LNCAP (cell line): ENCODE results near the gene PCCA.

Experiments used
- TF ChIP-seq, protein P1 (sequence below): fragments of 450-650 bp; IDR thresholded peaks from 2 replicates; pipeline ENCODE4 v1.5.1; 2017; ENCODE audit warnings: mild to moderate bottlenecking

Gene PCCA

DNA sequence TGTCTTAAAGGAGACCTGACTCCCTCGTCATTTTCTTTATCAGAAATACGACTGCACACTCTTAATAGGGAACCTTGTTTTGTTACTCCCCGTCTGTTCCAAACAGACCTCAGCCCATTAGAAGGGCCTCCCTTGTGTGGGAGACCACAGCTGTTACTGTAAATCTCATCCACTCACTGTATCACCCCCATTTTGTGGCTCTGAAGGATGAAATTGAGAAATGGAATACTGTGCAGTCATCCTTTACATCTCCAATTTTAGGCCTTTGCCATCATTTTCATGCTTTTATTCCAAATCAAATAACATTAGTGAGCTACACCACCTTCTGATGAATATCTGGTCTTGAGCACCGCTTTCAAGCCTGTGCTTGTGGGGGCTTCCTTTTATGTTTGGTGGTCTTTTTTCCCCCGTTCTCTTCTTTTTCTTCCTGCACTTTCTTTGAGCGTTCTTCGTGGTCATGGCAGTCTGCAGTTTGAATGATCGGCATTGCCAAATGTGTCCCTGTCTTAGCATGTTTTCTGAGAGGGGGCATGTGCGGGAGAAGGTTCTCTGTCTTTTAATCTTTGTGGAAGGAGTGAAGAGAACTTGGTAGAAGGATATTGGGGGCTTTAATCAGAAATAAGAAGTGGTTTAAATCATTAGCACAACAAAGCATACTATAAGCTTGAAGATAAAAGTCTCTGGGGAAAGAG is 433.9 kb downstream of the PCCA start:
- TF ChIP-seq, protein P1, sequence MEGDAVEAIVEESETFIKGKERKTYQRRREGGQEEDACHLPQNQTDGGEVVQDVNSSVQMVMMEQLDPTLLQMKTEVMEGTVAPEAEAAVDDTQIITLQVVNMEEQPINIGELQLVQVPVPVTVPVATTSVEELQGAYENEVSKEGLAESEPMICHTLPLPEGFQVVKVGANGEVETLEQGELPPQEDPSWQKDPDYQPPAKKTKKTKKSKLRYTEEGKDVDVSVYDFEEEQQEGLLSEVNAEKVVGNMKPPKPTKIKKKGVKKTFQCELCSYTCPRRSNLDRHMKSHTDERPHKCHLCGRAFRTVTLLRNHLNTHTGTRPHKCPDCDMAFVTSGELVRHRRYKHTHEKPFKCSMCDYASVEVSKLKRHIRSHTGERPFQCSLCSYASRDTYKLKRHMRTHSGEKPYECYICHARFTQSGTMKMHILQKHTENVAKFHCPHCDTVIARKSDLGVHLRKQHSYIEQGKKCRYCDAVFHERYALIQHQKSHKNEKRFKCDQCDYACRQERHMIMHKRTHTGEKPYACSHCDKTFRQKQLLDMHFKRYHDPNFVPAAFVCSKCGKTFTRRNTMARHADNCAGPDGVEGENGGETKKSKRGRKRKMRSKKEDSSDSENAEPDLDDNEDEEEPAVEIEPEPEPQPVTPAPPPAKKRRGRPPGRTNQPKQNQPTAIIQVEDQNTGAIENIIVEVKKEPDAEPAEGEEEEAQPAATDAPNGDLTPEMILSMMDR = no peak

DNA sequence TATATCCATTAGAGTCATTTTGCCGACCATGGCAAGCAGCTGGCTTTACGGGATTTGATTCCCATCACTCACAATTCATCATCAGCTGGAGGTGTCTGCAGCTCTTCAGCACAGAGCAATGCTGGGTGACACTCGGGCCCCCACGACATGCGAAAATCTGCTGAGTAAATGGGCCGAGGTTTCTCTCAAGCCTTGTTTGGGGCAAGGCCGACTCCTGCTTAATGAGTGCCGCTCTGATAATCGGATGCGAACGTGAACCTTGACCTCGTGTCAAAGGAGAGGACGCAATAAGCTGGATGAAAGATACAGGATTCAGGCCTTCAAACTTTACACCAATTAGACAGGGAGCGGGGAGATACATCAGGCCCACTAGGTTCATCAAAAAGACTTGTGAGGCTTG is 434.5 kb downstream of the PCCA start:
- TF ChIP-seq, protein P1 = no peak

DNA sequence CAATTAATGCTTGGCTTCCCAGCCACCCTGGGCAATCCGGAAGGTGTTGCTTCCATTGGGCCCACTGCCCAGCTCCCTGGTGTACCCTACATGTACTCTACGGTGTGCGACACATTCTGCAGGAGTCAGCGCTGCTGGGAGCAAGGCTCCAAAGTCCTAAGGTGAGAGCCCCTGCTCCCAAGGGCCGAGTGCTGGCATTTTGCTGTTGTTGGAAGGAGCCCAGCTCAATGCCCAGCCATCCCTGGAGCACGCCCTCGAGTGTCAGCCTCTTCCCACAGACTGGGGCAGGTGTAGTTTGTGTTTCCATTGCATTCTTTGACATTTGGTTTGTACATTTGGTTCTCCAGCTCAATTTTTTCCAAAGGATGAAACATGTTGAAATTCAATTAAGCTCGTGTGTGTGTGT is 435.1 kb downstream of the PCCA start:
- TF ChIP-seq, protein P1 = no peak

DNA sequence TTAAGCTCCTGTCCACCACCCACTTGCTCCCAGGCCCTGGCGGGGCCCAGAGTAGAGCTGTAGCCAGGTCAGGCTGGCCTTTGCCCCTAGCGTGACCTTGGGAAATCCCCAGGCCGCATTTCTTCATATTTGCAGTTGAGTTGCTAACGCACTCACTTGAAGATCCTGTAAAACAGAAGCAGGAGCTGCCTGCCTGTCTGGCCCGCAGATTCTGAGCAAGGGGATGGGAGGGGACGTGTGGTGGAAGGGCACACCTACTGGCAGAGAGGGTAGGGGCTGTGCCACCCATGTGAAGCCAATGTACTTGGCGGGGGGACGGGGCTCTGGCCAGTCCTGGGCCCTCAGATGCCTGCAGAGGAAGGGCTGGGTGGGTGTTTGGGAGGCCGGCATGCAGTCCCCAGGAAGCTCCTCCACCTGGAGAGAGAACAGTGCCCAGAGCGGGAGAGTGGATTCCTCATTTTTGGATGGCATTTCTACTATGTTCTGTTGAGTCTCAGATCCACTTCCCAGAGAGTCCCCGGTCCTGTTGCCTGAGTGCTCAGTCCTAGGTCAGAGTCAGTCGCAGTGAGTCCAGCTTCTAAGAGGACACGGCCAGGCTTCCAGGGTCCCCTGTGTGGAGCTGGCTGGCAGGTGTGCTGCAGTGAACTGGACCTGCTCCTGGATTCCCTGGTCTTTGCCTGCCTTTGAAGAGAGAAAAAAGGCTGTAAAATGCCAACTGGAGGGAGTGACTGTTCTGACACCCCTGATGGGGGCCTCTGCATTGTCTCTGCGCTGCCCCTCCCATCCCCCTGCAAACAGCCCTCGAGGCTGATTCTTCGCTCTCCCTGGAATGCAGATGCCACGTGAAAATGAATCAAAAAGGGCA is 436.8 kb downstream of the PCCA start:
- TF ChIP-seq, protein P1 = no peak

DNA sequence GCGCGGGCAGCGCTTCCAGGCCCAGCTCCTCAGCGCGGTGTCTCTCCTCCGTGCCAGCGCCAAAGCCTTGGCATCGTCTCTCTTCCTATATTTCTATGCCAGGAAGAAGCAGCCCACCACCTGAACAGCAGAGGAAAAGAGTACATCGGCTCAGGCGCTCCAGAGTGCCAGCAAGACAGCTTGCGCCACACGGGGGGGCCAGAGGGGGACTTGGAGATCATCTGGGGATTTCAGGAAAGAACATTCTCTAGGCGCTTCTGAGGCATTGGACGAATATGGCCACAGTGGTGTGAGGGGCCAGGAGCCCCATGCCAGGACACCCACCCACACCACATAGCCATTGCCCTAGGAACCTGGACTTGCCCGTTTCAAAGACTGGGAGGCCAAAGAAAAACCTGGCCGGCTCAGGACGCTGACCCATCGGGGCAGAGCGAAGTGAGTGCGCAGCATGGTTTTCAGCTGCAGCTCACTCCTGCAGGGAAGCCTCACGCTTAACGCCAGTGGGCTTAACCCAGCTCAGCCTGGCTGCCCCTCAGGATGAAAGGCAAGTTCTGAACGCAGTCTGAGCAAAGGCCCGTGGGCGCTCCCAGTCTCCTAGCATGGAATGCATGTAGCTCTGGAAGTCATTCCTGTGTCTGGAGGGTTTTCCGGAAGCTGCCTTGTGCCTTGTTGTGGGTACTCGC is 437.6 kb downstream of the PCCA start:
- TF ChIP-seq, protein P1 = no peak

DNA sequence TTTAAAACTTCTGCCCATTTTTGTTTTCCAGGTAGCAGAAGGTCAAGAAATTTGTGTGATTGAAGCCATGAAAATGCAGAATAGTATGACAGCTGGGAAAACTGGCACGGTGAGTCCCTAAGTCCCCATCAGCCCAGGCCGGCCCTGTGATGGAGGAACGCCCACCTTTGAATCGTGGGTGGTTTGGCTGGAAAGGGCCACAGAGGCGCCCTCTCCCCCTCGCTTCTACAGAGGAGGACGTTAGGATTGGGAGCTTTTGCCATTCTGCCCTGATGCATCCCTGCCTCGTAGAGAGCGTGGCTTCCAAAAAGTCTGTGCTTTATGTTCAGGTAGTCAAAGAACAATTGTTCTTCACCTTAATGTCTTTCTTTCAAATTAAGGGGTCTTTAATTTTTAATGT is 438.8 kb downstream of the PCCA start:
- TF ChIP-seq, protein P1 = no peak

DNA sequence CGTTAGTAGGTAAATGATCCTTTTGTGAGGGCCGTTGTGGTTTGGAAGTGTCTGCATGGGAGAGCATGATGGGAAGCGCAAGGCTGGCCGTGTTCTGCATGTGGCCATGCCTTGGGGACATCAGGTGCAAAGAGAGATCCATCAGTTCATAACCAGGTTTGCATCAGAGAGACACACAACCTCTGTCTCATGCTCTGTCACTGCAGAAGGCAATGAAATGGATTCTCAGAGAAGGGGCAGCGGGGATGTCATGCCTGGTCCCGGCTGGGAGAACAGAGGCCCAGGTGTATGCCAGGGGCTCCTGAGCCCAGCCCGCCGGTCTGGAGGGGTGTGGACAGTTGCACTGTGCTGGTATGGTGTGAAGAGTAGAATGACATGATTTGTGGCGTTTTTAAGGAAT is 439.5 kb downstream of the PCCA start:
- TF ChIP-seq, protein P1 = no peak
